GM23338 (cell line): ENCODE data around the gene RELN.

Experiments
- CTCF ChIP-seq, 2 experiments: fragments of 200-600 bp in 1 of 2; sonication (generic) in 1 of 2; conservative IDR thresholded peaks; 2 replicates each; pipeline versions ENCODE4 v1.5.1 to v1.6.1; 2016 to 2017; ENCODE audit warnings: antibody characterized with exemption in 2 of 2, low read depth in 2 of 2, mild to moderate bottlenecking in 2 of 2, moderate library complexity in 1 of 2
- EZH2 ChIP-seq: fragments of 200-600 bp; sonication (generic); IDR thresholded peaks from one replicate; pipeline ENCODE4 v1.8.0; 2017; ENCODE audit warnings: antibody characterized with exemption, mild to moderate bottlenecking, low read depth; ENCODE audit not compliant: unreplicated experiment
- REST ChIP-seq: IDR thresholded peaks from one replicate; pipeline ENCODE4 v1.6.1; 2018; ENCODE audit warnings: antibody characterized with exemption; ENCODE audit not compliant: unreplicated experiment
- ZNF114 ChIP-seq: fragments of 250-450 bp; sonication (Bioruptor Pico); IDR thresholded peaks from 2 replicates; pipeline ENCODE4 v1.5.0; 2020; ENCODE audit warnings: mild to moderate bottlenecking, moderate library complexity

GRCh38 chr7:103727982-103728610 lies 261.4 kb downstream of the RELN start:
- no peak for TF ChIP-seq CTCF (conservative IDR thresholded peaks at IDR 0.05; ENCODE audit: low read depth in 2 of 2)
- TF ChIP-seq ZNF114 (CRISPR knock-in tag) = no peak
- no peak for TF ChIP-seq REST
- no peak for TF ChIP-seq EZH2
